Measurements from ENCODE around the gene MORN1. TPM values are rescaled to one million over a fixed set of nuclear protein-coding genes. Genes with fewer than 3 reads are reported as not detected.

Gene MORN1
- total and polyA plus RNA-seq, 2 donors (not counting 3 experiments of a cell fraction or from before 2014, with no cell fraction given): 4.3 to 6.4 TPM

DNA sequence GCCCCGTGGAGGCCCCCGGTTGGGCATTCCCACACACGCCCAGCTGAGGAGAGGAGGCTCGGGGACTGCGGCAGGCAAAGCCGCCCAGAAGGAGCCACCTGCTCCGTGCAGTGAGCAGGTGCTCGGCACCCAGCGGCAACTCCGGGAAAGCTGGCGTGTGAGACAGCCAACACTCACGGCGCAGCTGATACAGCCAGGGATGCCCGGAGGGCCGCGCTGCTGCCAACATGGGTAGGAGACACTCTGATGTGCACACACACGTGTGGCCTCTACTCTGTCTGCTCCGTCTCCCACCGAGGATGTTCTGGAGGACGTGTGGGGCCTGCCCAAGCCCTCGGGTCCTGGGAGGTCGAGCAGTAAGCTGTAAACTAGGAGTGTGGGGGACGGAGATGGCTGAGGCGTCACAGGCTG, 12.9 kb downstream of the MORN1 start:
- POLR2A ChIA-PET: no interaction called here
- Histone ChIP-seq H3K9me3 (replicated peaks; ENCODE audit: control insufficient read depth, insufficient read depth, low read length) (no peaks in the 10 kb centered on the region), H2AFZ (ENCODE audit: low read depth, low read length) (no peak overlapping the region), H3K4me1 (ENCODE audit: control insufficient read depth, extremely low read depth, insufficient read depth, low read length) (no peaks in the 10 kb centered on the region), H3K4me3 (replicated peaks in 1 of 3; ENCODE audit: insufficient read depth in 1 of 3, low read depth in 1 of 3, low read length in 3 of 3) (no peak overlapping the region), H3K9ac (replicated peaks; ENCODE audit: extremely low read depth, insufficient read depth, low read length) (no peak overlapping the region), H4K20me1 (replicated peaks; ENCODE audit: control insufficient read depth, extremely low read depth, insufficient read depth, low read length) (no peaks in the 10 kb centered on the region), H3K4me2 (ENCODE audit: insufficient read depth, low read length) (no peak overlapping the region), H3K36me3 (ENCODE audit: control insufficient read depth in 2 of 2, extremely low read depth in 1 of 2, insufficient read depth in 2 of 2, low read length in 2 of 2) (no peaks in the 10 kb centered on the region), H3K79me2 (ENCODE audit: control insufficient read depth, insufficient read depth, low read length) (no peaks in the 10 kb centered on the region), H3K9me1 (replicated peaks; ENCODE audit: control insufficient read depth, extremely low read depth, insufficient read depth, low read length) (no peaks in the 10 kb centered on the region), H3K27me3 (ENCODE audit: control insufficient read depth in 2 of 2, insufficient read depth in 2 of 2, low read length in 2 of 2) (no peaks in the 10 kb centered on the region), H3K27ac (ENCODE audit: insufficient read depth, low read depth, low read length) (no peak overlapping the region)
- intact Hi-C loops (cut with micrococcal nuclease): no loop called here
- CTCF ChIA-PET: interaction anchor here (2.9 to 8.9 kb wide), 2 partner anchors 67 to 179 kb away, joined by 7 to 631 read pairs; partner anchors contain the start of gene FAAP20
- FAIRE-seq (no peak), DNase-seq (ENCODE audit: low read depth, low spot score) (no peak)
- TF ChIP-seq, protein P1, sequence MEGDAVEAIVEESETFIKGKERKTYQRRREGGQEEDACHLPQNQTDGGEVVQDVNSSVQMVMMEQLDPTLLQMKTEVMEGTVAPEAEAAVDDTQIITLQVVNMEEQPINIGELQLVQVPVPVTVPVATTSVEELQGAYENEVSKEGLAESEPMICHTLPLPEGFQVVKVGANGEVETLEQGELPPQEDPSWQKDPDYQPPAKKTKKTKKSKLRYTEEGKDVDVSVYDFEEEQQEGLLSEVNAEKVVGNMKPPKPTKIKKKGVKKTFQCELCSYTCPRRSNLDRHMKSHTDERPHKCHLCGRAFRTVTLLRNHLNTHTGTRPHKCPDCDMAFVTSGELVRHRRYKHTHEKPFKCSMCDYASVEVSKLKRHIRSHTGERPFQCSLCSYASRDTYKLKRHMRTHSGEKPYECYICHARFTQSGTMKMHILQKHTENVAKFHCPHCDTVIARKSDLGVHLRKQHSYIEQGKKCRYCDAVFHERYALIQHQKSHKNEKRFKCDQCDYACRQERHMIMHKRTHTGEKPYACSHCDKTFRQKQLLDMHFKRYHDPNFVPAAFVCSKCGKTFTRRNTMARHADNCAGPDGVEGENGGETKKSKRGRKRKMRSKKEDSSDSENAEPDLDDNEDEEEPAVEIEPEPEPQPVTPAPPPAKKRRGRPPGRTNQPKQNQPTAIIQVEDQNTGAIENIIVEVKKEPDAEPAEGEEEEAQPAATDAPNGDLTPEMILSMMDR (IDR thresholded peaks at IDR 0.05; ENCODE audit: extremely low read depth in 1 of 2, insufficient read depth in 1 of 2, low read depth in 1 of 2, low read length in 2 of 2): no peak
- TF ChIP-seq EZH2 (IDR thresholded peaks at IDR 0.05; ENCODE audit: borderline replicate concordance, low read depth, low read length, severe bottlenecking) (no peak), GATA2 (IDR thresholded peaks at IDR 0.05; ENCODE audit: insufficient read depth, insufficient read length, low read depth, low read length) (no peak), MYC (IDR thresholded peaks at IDR 0.05; ENCODE audit: low read depth, low read length) (no peak), POLR2A (IDR thresholded peaks at IDR 0.05; ENCODE audit: low read depth, low read length) (no peak), JUN (IDR thresholded peaks at IDR 0.05; ENCODE audit: borderline replicate concordance, insufficient read depth, insufficient read length, low read depth) (no peak), POLR2AphosphoS5 (IDR thresholded peaks at IDR 0.05; ENCODE audit: insufficient read depth, low read depth, low read length) (no peak), FOS (IDR thresholded peaks at IDR 0.05; ENCODE audit: borderline replicate concordance, insufficient read depth, low read length) (no peak)
- TF ChIP-seq, protein P2, sequence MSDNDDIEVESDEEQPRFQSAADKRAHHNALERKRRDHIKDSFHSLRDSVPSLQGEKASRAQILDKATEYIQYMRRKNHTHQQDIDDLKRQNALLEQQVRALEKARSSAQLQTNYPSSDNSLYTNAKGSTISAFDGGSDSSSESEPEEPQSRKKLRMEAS (IDR thresholded peaks at IDR 0.05; ENCODE audit: insufficient read depth, insufficient read length): no peak
- dilution Hi-C loops (cut with MboI; ENCODE audit: extremely low pct_ligation_motif_present, low sequenced_read_pairs): loop anchor here (10.0 kb wide), 1 partner anchor 184 kb away; the partner anchor contains the start of gene FAAP20
- no TSS peak for BruUV-seq (replicated peaks)
